ENCODE results near the gene CCDC28B.

The CCDC28B gene

GRCh38 chr1:32194984-32195383 lies 5.4 kb upstream of the CCDC28B start:
- no peak overlapping the region for H3K4me3 ChIP-seq (ENCODE audit: low read depth, low read length)
- TF ChIP-seq CTCF (IDR thresholded peaks at IDR 0.05; ENCODE audit: low read depth, low read length) = no peak

- H3K4me3 ChIP-seq (ENCODE audit: low read depth, low read length) = no peak overlapping the region
- TF ChIP-seq CTCF (IDR thresholded peaks at IDR 0.05; ENCODE audit: low read depth, low read length) = no peak
Measured at GRCh38 chr1:32195531-32195930, 4.9 kb upstream of the CCDC28B start.

GRCh38 chr1:32195972-32196823 lies 4.2 kb upstream of the CCDC28B start:
- no peak overlapping the region for H3K4me3 ChIP-seq (ENCODE audit: low read depth, low read length)
- TF ChIP-seq CTCF (IDR thresholded peaks at IDR 0.05; ENCODE audit: low read depth, low read length) = no peak

GRCh38 chr1:32197074-32197473 lies 3.3 kb upstream of the CCDC28B start:
- no peak for TF ChIP-seq CTCF (IDR thresholded peaks at IDR 0.05; ENCODE audit: low read depth, low read length)
- no peak overlapping the region for H3K4me3 ChIP-seq (ENCODE audit: low read depth, low read length)

- H3K4me3 ChIP-seq (ENCODE audit: low read depth, low read length) = no peak overlapping the region
- TF ChIP-seq CTCF (IDR thresholded peaks at IDR 0.05; ENCODE audit: low read depth, low read length) = no peak
Measured at GRCh38 chr1:32197837-32198236, 2.6 kb upstream of the CCDC28B start.

GRCh38 chr1:32198237-32199042 lies 2.0 kb upstream of the CCDC28B start:
- TF ChIP-seq CTCF (IDR thresholded peaks at IDR 0.05; ENCODE audit: low read depth, low read length) = no peak
- H3K4me3 ChIP-seq (ENCODE audit: low read depth, low read length) = no peak overlapping the region

Data from WI38 (cell line).